ENCODE results near the gene RABGGTA. TPM values are rescaled to one million over a fixed set of nuclear protein-coding genes. Genes with fewer than 3 reads are reported as not detected.
A peak's percentile ranks its signal among the peaks of the same experiment; 100 is the strongest.

Gene RABGGTA, protein sequence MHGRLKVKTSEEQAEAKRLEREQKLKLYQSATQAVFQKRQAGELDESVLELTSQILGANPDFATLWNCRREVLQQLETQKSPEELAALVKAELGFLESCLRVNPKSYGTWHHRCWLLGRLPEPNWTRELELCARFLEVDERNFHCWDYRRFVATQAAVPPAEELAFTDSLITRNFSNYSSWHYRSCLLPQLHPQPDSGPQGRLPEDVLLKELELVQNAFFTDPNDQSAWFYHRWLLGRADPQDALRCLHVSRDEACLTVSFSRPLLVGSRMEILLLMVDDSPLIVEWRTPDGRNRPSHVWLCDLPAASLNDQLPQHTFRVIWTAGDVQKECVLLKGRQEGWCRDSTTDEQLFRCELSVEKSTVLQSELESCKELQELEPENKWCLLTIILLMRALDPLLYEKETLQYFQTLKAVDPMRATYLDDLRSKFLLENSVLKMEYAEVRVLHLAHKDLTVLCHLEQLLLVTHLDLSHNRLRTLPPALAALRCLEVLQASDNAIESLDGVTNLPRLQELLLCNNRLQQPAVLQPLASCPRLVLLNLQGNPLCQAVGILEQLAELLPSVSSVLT
- 25.9 and 33.1 TPM in 2 replicates for total RNA-seq
- long read RNA-seq, transcript RABGGTA-202 (16 exons, 2,265 nt), result minor isoform, 5 of 38 reads
- long read RNA-seq, transcript RABGGTA-201 (17 exons, 2,088 nt), result major isoform, 22 of 38 reads
- long read RNA-seq, partial matches to known transcripts, result 3 of 38 reads
- long read RNA-seq, other reads (novel, unspliced or antisense), result 8 of 38 reads

DNA sequence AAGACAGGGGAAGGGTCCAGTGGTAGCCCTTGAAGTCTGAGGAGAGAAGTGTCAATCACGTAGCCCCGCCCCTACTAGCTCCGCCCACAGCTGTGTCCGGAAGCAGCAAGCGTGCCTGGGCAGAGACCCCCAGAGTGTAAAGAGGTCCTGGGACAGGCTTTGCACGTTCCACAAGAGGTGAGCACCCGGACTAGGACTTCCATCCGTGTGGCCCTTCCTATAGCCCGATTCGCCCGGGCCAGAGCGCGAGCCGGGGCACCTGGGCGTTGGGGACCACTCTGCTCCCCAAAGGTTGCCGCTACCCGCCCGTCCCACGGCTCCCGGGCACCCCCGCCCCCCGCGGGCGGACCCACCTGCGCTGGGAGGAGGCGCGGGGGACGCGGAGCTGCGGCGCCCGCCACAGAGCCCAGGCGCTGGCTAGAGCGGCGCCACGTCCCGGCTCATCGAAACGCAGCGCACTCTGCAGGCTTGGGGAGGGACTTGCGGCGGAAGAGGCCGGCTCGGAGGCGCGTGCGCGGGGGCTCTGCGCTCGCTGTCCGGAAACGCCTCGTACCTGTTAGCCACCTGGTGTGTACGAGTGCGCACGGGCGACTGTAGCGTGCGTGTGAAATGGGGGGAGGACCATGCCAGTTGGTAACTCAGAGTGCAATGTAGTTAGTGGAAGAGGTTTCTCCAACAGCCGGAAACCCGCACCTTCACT, at the start of gene RABGGTA:
Gene RABGGTA (minus strand): TSS at position 464 of the 700 bp plus-strand sequence. CDS start 482 bp downstream, outside the sequence.
- Mint-ChIP-seq H3K27ac (peak within 1 kb of the TSS; percentile 96), H3K36me3 (ENCODE audit: insufficient read depth) (peaks cover 5% of the 10 kb centered on the region), H3K4me1 (ENCODE audit: low read depth) (peaks cover 12% of the 10 kb centered on the region), H3K9me3 (ENCODE audit: low read depth) (no peaks in the 10 kb centered on the region), H3K27me3 (no peaks in the 10 kb centered on the region), H3K4me3 (ENCODE audit: low read depth) (peak within 1 kb of the TSS; percentile 85)
- peak; percentile 85 for DNase-seq (ENCODE audit: low spot score, unreplicated experiment)
- TF ChIP-seq, protein P1, sequence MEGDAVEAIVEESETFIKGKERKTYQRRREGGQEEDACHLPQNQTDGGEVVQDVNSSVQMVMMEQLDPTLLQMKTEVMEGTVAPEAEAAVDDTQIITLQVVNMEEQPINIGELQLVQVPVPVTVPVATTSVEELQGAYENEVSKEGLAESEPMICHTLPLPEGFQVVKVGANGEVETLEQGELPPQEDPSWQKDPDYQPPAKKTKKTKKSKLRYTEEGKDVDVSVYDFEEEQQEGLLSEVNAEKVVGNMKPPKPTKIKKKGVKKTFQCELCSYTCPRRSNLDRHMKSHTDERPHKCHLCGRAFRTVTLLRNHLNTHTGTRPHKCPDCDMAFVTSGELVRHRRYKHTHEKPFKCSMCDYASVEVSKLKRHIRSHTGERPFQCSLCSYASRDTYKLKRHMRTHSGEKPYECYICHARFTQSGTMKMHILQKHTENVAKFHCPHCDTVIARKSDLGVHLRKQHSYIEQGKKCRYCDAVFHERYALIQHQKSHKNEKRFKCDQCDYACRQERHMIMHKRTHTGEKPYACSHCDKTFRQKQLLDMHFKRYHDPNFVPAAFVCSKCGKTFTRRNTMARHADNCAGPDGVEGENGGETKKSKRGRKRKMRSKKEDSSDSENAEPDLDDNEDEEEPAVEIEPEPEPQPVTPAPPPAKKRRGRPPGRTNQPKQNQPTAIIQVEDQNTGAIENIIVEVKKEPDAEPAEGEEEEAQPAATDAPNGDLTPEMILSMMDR (IDR thresholded peaks at IDR 0.05; ENCODE audit: unreplicated experiment), result peak; percentile 73

DNA sequence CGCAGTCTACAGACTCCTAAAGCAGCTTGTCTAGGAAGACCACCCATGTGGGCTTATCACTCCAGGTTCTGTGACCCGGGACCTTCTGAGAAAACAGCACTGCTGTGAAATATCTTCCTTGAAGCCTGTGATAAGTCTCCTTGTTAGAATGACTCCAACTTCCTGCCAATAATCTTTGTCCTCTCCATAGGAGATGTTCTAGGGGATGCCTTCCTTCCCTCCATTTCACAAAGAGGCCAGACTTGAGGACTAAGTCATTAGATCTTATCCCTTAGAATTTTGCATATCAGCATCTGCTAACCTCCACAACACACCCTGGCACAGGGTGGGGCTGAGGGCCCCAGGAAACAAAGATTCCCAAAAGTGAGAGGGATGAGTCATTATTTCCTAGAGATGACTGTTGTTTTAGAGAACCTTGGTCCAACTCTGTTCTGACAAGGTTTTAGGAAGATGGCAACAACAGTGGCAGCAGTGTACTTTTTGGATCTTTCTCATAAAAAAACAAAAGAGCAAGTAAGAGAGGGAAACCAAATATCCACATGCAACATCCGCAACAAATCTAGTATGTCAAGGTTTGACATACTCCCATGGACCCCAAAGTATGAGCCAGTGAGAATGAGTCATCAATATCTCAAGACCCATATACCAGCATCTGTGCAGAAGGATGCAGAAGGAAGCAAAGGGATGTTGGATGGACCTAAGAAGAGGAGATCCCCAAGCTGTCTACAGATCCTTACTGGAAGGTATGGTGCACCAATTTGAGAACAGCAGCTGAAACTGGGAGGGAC, 45.9 kb upstream of the RABGGTA start:
- Mint-ChIP-seq H3K4me1 (ENCODE audit: low read depth) (no peaks in the 10 kb centered on the region), H3K4me3 (ENCODE audit: low read depth) (no peak overlapping the region), H3K9me3 (ENCODE audit: low read depth) (no peaks in the 10 kb centered on the region), H3K36me3 (ENCODE audit: insufficient read depth) (no peaks in the 10 kb centered on the region), H3K27ac (no peak overlapping the region), H3K27me3 (peaks cover 52% of the 10 kb centered on the region)
- no peak for DNase-seq (ENCODE audit: low spot score, unreplicated experiment)
- TF ChIP-seq, protein P1 (IDR thresholded peaks at IDR 0.05; ENCODE audit: unreplicated experiment), result no peak

DNA sequence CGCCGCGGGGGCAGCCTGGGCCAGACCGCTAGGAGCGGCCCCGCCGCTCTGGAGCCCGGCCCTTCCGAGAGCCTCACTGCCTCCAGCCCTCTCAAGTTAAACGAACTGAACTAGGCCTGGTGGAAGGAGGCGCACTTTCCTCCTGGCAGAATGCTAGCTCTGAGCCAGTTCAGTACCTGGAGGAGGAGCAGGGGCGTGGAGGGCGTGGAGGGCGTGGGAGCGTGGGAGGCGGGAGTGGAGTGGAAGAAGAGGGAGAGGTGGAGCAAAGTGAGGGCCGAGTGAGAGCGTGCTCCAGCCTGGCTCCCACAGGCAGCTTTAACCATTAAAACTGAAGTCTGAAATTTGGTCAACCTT, 45.2 kb upstream of the RABGGTA start:
- no peak for DNase-seq (ENCODE audit: low spot score, unreplicated experiment)
- Mint-ChIP-seq H3K36me3 (ENCODE audit: insufficient read depth) (no peaks in the 10 kb centered on the region), H3K4me1 (ENCODE audit: low read depth) (no peaks in the 10 kb centered on the region), H3K4me3 (ENCODE audit: low read depth) (no peak overlapping the region), H3K27me3 (peaks cover 46% of the 10 kb centered on the region), H3K27ac (no peak overlapping the region), H3K9me3 (ENCODE audit: low read depth) (no peaks in the 10 kb centered on the region)
- TF ChIP-seq, protein P1 (IDR thresholded peaks at IDR 0.05; ENCODE audit: unreplicated experiment), result no peak

DNA sequence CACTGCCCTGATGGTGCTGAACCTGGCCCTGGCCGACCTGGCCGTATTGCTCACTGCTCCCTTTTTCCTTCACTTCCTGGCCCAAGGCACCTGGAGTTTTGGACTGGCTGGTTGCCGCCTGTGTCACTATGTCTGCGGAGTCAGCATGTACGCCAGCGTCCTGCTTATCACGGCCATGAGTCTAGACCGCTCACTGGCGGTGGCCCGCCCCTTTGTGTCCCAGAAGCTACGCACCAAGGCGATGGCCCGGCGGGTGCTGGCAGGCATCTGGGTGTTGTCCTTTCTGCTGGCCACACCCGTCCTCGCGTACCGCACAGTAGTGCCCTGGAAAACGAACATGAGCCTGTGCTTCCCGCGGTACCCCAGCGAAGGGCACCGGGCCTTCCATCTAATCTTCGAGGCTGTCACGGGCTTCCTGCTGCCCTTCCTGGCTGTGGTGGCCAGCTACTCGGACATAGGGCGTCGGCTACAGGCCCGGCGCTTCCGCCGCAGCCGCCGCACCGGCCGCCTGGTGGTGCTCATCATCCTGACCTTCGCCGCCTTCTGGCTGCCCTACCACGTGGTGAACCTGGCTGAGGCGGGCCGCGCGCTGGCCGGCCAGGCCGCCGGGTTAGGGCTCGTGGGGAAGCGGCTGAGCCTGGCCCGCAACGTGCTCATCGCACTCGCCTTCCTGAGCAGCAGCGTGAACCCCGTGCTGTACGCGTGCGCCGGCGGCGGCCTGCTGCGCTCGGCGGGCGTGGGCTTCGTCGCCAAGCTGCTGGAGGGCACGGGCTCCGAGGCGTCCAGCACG, 44.6 kb upstream of the RABGGTA start:
- H3K36me3 Mint-ChIP-seq (ENCODE audit: insufficient read depth), result no peaks in the 10 kb centered on the region
- TF ChIP-seq, protein P1 (IDR thresholded peaks at IDR 0.05; ENCODE audit: unreplicated experiment), result peak; percentile 13
- no peak overlapping the region for H3K27ac Mint-ChIP-seq
- no peak overlapping the region for H3K4me3 Mint-ChIP-seq (ENCODE audit: low read depth)
- no peaks in the 10 kb centered on the region for H3K4me1 Mint-ChIP-seq (ENCODE audit: low read depth)
- H3K9me3 Mint-ChIP-seq (ENCODE audit: low read depth), result no peaks in the 10 kb centered on the region
- DNase-seq (ENCODE audit: low spot score, unreplicated experiment), result no peak
- H3K27me3 Mint-ChIP-seq, result peaks cover 45% of the 10 kb centered on the region

All from progenitor cell of endocrine pancreas (in vitro differentiated cells).